Common myeloid progenitor, CD34-positive (primary cell): ENCODE results near the gene ZCCHC8.
"Not testable (repeated sequence)": the region's sequence is repeated elsewhere in the genome, so short reads cannot be mapped to it uniquely, and the experiment has no call there.

Experiments used
- CTCF ChIA-PET: fragments of 350-600 bp; sonication (Branson Sonifier 250); formaldehyde crosslinking; loops from one replicate; lab custom pipeline; 2021; ENCODE audit warnings: antibody characterized with exemption; lab: Charles Lee
- POLR2A ChIA-PET: fragments of 350-600 bp; sonication (Branson Sonifier 250); formaldehyde crosslinking; loops from one replicate; lab custom pipeline; 2021; ENCODE audit warnings: antibody characterized with exemption; lab: Charles Lee
- DNase-seq, 3 donors: peaks; one replicate each; pipeline versions ENCODE4 v3.0.0 to v3.0.0-alpha.2; 2013
- H3K27ac ChIP-seq, 2 experiments: 1 replicate in 1 of 2; 2 replicates in 1 of 2; pipeline ENCODE4 v1.7.0; 2013; ENCODE audit warnings: inconsistent platforms in 2 of 2, low read length in 2 of 2, mild to moderate bottlenecking in 2 of 2, low read depth in 1 of 2, moderate library complexity in 1 of 2; ENCODE audit not compliant: severe bottlenecking in 2 of 2, insufficient read depth in 1 of 2, poor library complexity in 1 of 2
- H3K27me3 ChIP-seq, 5 experiments: replicated peaks in 2 of 5; 1 replicate in 3 of 5; 2 replicates in 2 of 5; pipeline versions ENCODE4 v1.6.1 to v1.7.0; 2013; ENCODE audit warnings: low read length in 4 of 5, mild to moderate bottlenecking in 2 of 5, moderate library complexity in 2 of 5, inconsistent platforms in 1 of 5; ENCODE audit not compliant: insufficient read depth in 5 of 5, control insufficient read depth in 4 of 5
- H3K36me3 ChIP-seq, 4 experiments: 1 replicate in 2 of 4; 2 replicates in 2 of 4; pipeline versions ENCODE4 v1.6.1 to v1.7.0; 2013; ENCODE audit warnings: low read length in 3 of 4, control low read depth in 1 of 4, mild to moderate bottlenecking in 1 of 4; ENCODE audit not compliant: control insufficient read depth in 4 of 4, insufficient read depth in 4 of 4
- H3K4me1 ChIP-seq, 4 experiments: 1 replicate in 3 of 4; 2 replicates in 1 of 4; pipeline versions ENCODE4 v1.6.1 to v1.7.1; 2013; ENCODE audit warnings: low read length in 3 of 4, mild to moderate bottlenecking in 3 of 4, control low read depth in 1 of 4, inconsistent platforms in 1 of 4, moderate library complexity in 1 of 4; ENCODE audit not compliant: control insufficient read depth in 4 of 4, insufficient read depth in 4 of 4; ENCODE audit errors: control extremely low read depth in 1 of 4
- H3K4me3 ChIP-seq, 7 experiments: 1 replicate in 4 of 7; 2 replicates in 3 of 7; pipeline versions ENCODE4 v1.5.1 to v1.7.0; 2013; ENCODE audit warnings: mild to moderate bottlenecking in 7 of 7, low read length in 6 of 7, moderate library complexity in 6 of 7, inconsistent platforms in 2 of 7, low read depth in 2 of 7, control low read depth in 1 of 7; ENCODE audit not compliant: insufficient read depth in 4 of 7, control insufficient read depth in 1 of 7; ENCODE audit errors: extremely low read depth in 1 of 7
- H3K9me3 ChIP-seq, 5 experiments: 1 replicate in 4 of 5; 2 replicates in 1 of 5; pipeline versions ENCODE4 v1.6.1 to v1.7.1; 2013; ENCODE audit warnings: low read length in 4 of 5, mild to moderate bottlenecking in 2 of 5, inconsistent platforms in 1 of 5, low read depth in 1 of 5, moderate library complexity in 1 of 5; ENCODE audit not compliant: control insufficient read depth in 4 of 5, insufficient read depth in 2 of 5; ENCODE audit errors: control extremely low read depth in 1 of 5
- WGBS: methylation state at CpG from one replicate; pipeline ENCODE4 v1.1.5; 2013; ENCODE audit not compliant: insufficient coverage; 5-methylcytosine and 5-hydroxymethylcytosine counted together

ZCCHC8 gene

DNA sequence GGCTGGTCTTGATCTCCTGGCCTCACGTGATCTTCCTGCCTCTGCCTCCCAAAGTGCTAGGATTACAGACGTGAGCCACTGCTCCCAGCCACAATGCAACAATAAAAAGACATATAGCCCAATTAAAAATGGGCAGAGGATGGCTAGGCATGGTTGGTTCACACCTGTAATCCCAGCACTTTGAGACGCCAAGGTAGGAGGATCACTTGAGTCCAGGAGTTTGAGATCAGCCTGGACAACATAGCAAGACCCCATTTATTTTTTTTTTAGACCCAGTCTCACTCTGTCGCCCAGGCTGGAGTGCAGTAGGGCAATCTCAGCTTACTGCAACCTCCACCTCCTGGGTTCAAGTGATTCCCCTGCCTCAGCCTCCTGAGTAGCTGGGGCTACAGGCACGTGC is 56.7 kb downstream of the ZCCHC8 start:
- 100% methylated on average over 1 of the region's 5 CpGs for WGBS
- H3K27ac ChIP-seq, H3K4me3 ChIP-seq, DNase-seq, H3K36me3 ChIP-seq, H3K4me1 ChIP-seq, H3K9me3 ChIP-seq, H3K27me3 ChIP-seq, POLR2A ChIA-PET, CTCF ChIA-PET: not testable (repeated sequence)

DNA sequence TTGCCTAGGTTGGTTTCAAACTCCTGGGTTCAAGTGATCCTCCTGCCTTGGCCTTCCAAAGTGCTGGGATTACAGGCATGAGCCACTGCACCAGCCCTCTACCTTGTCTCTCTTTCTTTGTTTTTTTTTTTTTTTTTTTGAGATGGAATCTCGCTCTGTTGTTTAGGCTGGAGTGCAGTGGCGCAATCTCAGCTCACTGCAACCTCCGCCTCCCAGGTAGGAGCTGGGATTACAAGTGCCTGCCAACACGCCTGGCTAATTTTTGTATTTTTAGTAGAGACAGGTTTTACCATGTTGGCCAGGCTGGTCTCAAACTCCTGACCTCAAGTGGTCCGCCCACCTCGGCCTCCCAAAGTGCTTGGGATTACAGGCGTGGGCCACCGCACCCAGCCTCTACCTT is 61.9 kb downstream of the ZCCHC8 start:
- H3K27me3 ChIP-seq, H3K4me1 ChIP-seq, H3K4me3 ChIP-seq, H3K9me3 ChIP-seq, H3K27ac ChIP-seq, DNase-seq, H3K36me3 ChIP-seq: not testable (repeated sequence)
- WGBS = 100% methylated on average over 4 of the region's 8 CpGs
- CTCF ChIA-PET = interaction anchor here (1.3 to 2.6 kb wide), 2 partner anchors 33 to 39 kb away, joined by 4 to 9 read pairs; no protein-coding TSS in a partner anchor
- POLR2A ChIA-PET = interaction anchor here (1.3 kb wide), 1 partner anchor 16 kb away, joined by 3 read pairs; the partner anchor contains the start of gene CLIP1

DNA sequence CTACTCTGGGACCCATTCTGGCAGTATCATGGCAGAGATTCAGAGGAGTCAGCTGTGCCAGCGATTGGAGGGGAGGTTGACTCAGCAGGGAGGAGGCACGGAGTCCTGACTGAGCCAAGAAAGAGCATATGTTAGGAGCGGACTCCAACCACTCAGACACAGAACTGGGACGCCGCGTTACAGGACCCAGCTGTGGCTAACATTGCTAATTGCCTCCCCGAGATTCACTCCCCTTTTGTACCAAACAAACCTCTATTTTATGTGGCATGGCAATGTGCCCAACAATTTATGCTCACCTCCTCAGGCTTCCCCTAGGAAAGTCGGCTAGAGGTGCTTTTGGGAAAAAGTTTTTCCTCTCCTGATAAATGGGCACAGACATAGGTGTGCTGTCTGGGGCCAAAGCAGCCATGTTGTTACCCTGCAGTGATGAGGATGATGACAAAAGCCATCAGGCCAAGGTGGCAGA is 63.0 kb downstream of the ZCCHC8 start:
- no peak overlapping the region for H3K4me3 ChIP-seq
- POLR2A ChIA-PET = no interaction called here
- 91% methylated on average over 6 of the region's 8 CpGs for WGBS
- CTCF ChIA-PET = interaction anchor here (0.9 to 2.6 kb wide), 3 partner anchors 13 to 38 kb away, joined by 3 to 9 read pairs (median 4); no protein-coding TSS in a partner anchor
- H3K36me3 ChIP-seq = no peaks in the 10 kb centered on the region
- no peaks in the 10 kb centered on the region for H3K4me1 ChIP-seq
- no peak for DNase-seq
- H3K9me3 ChIP-seq = no peaks in the 10 kb centered on the region
- H3K27ac ChIP-seq = no peak overlapping the region
- H3K27me3 ChIP-seq = no peaks in the 10 kb centered on the region

DNA sequence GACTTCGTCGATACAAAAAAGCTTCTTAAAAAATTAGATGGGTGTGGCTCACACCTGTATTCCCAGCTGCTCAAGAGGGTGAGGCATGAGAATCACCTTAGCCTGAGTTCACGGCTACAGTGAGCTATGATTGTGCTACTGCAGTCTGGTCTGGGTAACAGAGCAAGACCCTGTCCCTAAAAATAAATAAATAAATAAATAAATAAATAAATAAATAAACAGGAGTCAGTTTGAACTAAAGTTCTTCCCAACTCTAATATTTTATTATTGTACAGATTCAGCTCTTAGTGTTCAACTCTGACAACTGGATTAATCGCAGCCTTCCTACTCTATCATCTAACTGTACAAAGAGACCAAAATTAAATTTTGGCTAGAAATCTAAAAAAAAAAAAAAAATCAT is 65.5 kb downstream of the ZCCHC8 start:
- 100% methylated on average over 2 of the region's 4 CpGs for WGBS
- H3K9me3 ChIP-seq = no peaks in the 10 kb centered on the region
- H3K27me3 ChIP-seq = no peaks in the 10 kb centered on the region
- no peak for DNase-seq
- H3K4me3 ChIP-seq = no peak overlapping the region
- POLR2A ChIA-PET = interaction anchor here (1.1 kb wide), 1 partner anchor 11 kb away, joined by 7 read pairs; no protein-coding TSS in a partner anchor
- no peaks in the 10 kb centered on the region for H3K4me1 ChIP-seq
- no peaks in the 10 kb centered on the region for H3K36me3 ChIP-seq
- H3K27ac ChIP-seq = no peak overlapping the region
- CTCF ChIA-PET = interaction anchor here (1.0 to 1.6 kb wide), 3 partner anchors 24 to 36 kb away, joined by 3 read pairs; no protein-coding TSS in a partner anchor

DNA sequence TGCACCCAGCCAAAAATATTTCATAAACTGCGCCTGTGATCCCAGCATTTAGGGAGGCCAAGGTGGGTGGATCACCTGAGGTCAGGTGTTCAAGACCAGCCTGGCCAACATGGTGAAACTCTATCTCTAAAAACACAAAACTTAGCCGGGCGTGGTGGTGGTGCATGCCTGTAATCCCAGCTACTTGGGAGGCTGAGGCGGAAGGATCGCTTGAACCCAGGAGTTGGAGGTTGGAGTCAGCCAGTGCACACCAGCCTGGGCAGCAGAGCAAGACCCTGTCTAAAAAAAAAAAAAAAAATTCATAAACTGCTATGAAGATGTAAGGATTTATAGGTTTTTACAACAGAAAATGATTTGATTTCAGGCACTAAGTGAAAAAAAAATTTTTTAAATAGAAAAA is 71.7 kb downstream of the ZCCHC8 start:
- H3K4me3 ChIP-seq, H3K36me3 ChIP-seq, POLR2A ChIA-PET, H3K9me3 ChIP-seq, H3K27ac ChIP-seq, H3K4me1 ChIP-seq, H3K27me3 ChIP-seq, DNase-seq: not testable (repeated sequence)
- 95% methylated on average over 3 of the region's 5 CpGs for WGBS
- CTCF ChIA-PET = interaction anchor here (0.6 to 2.2 kb wide), 2 partner anchors 30 to 169 kb away, joined by 3 to 6 read pairs; no protein-coding TSS in a partner anchor

DNA sequence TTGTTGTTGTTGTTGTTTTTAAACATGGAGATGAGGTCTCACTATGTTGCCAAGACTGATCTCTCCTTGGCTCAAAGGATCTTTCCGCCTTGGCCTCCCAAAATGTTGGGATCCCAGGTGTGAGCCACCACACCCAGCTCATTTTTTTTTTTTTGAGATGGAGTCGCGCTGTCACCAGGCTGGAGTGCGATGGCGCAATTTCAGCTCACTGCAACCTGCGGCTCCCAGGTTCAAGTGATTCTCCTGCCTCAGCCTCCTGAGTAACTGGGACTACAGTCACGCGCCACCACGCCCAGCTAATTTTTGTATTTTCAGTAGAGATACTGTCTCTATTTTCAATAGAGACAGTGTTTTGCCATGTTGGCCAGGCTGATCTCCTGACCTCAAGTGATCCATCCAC is 73.3 kb downstream of the ZCCHC8 start:
- ChIA-PET POLR2A (interaction anchor here (0.6 kb wide), 2 partner anchors 27 to 73 kb away, joined by 7 to 8 read pairs; no protein-coding TSS in a partner anchor), CTCF (interaction anchor here (0.6 to 2.2 kb wide), 4 partner anchors 13 to 72 kb away, joined by 3 to 8 read pairs (median 5); no protein-coding TSS in a partner anchor)
- 99% methylated on average over 9 of the region's 9 CpGs for WGBS
- H3K27me3 ChIP-seq = no peaks in the 10 kb centered on the region
- peaks cover 3 to 15% (median 12%) of the 10 kb centered on the region in 4 experiments for H3K4me1 ChIP-seq
- no peaks in the 10 kb centered on the region for H3K36me3 ChIP-seq
- no peak for DNase-seq
- H3K27ac ChIP-seq = no peak overlapping the region
- no peaks in the 10 kb centered on the region for H3K9me3 ChIP-seq
- no peak overlapping the region for H3K4me3 ChIP-seq
